OCI-LY7 (cell line): ENCODE measurements around the gene RNF182.

ENCODE experiments used
- CTCF ChIP-seq: fragments of 200-600 bp; sonication (generic); conservative IDR thresholded peaks from 2 replicates; pipeline ENCODE4 v1.5.1; 2014; ENCODE audit warnings: mild to moderate bottlenecking, antibody characterized with exemption, low read length, moderate library complexity, mixed read lengths
- EZH2phosphoT487 ChIP-seq: fragments of 200-600 bp; sonication (generic); IDR thresholded peaks from 2 replicates; pipeline ENCODE4 v1.6.1; 2018; ENCODE audit warnings: low read depth, borderline replicate concordance, mild to moderate bottlenecking, mixed run types, antibody characterized with exemption, low read length, moderate library complexity, mixed read lengths

- TF ChIP-seq CTCF (no peak), EZH2phosphoT487 (no peak)
Measured at GRCh38 chr6:13908955-13909381, 15.8 kb upstream of the RNF182 start.
